Hypothalamus (tissue), 51 donors: Measurements from ENCODE around the gene CDC14A.
A peak's percentile ranks its signal among the peaks of the same experiment; 100 is the strongest.
"Not testable (repeated sequence)": the region's sequence is repeated elsewhere in the genome, so short reads cannot be mapped to it uniquely, and the experiment has no call there.

Experiments used
- DNase-seq, 51 donors: peaks; one replicate each; lab custom pipeline; 2025; lab: John Stamatoyannopoulos, UW

CDC14A gene

GRCh38 chr1:100395913-100396312 lies 43.6 kb downstream of the CDC14A start:
- no peak for DNase-seq

GRCh38 chr1:100396651-100397050 lies 44.3 kb downstream of the CDC14A start:
- DNase-seq: no peak

DNA sequence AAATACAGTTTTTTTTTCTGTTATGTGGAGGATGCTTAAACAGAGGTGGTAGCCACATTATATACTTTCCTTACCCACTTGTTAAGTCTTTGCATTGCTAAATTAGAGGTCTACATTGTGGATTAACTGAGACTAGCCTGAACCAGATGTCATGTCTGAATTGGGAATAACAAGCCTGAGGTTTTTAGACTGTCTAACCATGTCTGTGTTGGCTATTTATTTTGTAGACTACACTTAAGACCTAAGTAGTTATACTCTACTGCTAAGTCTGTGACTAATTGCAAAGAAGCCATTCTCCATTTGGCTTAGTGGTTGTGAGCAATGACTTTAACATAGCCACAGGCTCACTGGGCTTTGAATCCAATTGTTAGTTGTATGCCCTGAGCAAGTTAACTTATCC lies 45.4 kb downstream of the CDC14A start:
- DNase-seq: no peak

GRCh38 chr1:100398648-100399047 lies 46.3 kb downstream of the CDC14A start:
- DNase-seq: no peak

DNA sequence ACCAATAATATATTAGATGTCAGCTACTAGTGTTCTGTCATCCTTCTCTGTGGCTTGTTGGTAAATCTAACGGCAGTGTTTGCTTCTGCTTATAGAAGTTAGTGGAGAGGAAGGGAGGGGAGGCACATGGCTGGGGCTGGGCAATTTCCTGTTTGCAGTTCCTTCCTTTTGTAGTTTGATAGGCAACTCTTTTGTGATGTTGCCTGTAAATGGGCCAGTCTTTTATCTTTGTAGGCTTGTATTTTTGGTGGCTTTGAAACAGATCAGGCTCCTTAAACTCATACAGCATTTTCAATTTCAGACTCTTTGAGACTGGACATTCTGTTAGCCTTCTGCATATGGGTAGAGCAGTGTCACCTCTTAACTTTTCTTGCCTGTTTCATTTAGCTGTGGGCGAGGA lies 48.1 kb downstream of the CDC14A start:
- DNase-seq: peak in 16 of 51 donors; percentile 0 to 22 (median 2)

DNA sequence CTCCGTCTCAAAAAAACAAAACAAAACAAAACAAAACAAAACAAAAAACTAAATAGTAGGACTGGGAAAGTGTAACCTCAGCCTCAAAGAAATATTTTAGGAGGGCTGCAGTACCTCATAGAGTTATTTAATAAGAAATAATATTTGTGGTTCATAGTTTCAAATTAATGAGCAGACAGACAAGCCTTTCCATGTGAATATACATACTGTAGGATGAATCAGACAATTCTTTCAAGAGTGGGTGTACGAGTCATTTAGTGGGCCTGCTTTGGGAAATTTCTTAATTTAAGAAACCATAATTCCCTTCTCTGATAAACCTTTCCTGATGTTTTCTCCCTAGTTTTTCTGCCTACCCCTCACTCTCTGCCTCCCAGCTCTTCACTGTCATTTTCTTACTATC lies 52.5 kb downstream of the CDC14A start:
- DNase-seq: no peak

- not testable (repeated sequence) for DNase-seq
These were observed 53.6 kb downstream of the CDC14A start for GRCh38 chr1:100405902-100406301.

DNA sequence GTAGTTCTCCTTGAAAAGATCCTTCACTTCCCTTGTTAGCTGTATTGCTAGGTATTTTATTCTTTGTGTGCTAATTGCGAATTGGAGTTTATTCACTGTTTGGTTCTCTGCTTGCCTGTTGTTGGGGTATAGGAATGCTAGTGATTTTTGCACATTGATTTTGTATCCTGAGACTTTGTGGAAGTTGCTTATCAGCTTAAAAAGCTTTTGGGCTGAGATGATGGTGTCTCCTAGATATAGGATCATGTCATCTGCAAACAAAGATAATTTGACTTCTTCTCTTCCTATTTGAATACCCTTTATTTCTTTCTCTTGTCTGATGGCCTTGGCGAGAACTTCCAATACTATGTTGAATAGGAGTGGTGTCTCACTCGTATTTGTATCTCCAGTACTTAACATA lies 55.1 kb downstream of the CDC14A start:
- DNase-seq: not testable (repeated sequence)

GRCh38 chr1:100411019-100411418 lies 58.7 kb downstream of the CDC14A start:
- no peak for DNase-seq

- DNase-seq: no peak
These were observed 59.3 kb downstream of the CDC14A start for GRCh38 chr1:100411574-100411973.

DNA sequence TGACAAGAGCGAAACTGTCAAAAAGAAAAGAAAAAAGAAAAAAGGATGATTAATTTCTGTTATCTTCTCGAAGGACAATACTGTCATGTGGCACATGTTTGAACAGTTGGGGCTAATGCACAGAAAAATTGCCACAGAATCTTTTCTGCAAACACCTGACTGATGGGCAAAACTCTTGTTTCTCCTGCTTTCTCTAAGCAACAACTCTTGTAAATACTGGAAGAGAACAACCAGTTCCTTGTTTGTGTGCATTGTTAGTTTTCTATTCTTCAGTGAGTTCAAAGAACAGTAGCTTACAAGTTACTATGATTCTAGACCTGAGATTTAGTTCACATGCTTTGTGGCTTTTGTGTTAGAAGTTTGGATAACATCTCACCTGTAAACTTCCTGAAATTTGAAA lies 60.7 kb downstream of the CDC14A start:
- DNase-seq: no peak

DNA sequence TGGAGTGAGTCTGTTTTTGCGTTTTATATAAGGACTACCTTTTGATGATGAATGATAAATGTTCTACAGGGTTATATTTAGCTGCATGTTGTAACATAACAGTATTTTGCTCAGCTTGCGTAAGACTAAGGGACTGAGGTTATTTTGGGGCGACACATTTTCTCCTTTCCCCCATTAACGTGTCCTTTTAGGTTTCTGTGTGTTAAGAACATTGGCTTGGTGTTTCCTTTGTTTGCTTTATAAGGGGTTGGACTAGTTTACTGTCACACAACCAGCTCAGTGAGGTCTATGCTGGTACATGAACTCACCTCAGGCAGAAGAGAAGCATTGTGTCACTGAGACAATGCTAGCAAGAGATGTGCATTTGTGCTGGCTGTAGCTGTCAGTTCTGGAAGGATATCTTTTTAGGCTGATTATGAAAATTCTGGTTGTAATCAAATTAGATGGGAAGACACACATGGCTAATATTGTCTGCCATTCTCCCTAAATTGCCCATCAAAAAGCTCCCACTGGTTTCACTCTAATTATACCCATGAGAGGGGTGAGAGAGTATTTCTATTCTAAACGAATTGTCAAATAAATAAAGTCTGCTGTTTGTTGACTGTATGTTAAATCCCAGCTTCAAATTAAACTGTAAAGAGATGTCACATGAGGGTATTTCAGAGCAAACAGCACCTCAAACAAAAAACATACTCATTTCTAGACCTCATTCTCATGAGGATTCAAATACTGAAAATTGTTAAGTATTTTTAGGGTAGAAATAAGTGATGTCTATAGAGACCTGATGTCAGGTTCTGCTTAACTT lies 62.6 kb downstream of the CDC14A start:
- no peak for DNase-seq

- DNase-seq: no peak
These were observed 63.1 kb downstream of the CDC14A start for GRCh38 chr1:100415498-100415778.

GRCh38 chr1:100419072-100419471 lies 66.8 kb downstream of the CDC14A start:
- DNase-seq: no peak

DNA sequence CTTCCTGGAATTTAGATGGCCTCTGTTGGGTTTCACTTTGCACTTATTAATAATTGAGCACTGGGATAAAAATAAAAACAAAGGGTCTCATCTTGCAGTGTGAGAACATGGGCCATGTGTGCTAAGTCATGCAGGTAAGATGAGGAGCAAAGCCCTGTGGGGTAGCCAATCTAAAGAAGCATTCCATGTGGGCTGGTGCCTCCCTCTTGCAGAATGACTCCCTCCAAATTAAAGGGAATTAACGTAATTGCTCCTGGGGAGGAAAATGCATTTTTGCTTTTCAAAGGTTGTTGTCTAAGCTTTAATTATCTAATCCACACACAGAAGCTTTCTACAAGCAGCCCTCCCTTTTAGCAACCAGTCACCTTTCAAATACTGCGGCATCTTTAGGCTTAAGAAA lies 69.8 kb downstream of the CDC14A start:
- no peak for DNase-seq

DNA sequence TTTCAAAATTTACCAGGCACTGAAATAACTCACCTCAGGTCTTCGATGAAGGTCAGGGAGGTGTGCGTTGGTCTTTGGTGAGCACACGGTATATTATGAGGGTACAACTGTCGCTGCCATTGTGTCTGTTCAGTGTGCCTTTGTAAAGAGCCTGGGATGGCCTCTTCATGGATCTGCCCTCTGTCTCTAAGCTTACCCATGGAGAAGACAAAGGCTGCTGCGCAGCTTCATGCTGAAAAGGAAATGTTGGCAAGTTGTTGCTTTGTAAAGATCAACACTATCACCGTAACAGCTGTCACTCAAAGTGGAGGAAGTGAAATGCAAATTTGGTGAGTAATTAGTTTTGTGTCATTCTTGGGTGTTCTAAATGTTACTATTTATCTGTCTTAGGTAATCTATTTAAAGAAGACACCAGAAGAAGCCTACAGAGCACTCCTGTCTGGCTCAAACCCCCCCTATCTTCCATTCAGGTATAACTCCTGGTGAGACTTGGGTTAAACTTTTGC lies 71.6 kb downstream of the CDC14A start:
- no peak for DNase-seq

GRCh38 chr1:100428160-100428559 lies 75.9 kb downstream of the CDC14A start:
- no peak for DNase-seq

DNA sequence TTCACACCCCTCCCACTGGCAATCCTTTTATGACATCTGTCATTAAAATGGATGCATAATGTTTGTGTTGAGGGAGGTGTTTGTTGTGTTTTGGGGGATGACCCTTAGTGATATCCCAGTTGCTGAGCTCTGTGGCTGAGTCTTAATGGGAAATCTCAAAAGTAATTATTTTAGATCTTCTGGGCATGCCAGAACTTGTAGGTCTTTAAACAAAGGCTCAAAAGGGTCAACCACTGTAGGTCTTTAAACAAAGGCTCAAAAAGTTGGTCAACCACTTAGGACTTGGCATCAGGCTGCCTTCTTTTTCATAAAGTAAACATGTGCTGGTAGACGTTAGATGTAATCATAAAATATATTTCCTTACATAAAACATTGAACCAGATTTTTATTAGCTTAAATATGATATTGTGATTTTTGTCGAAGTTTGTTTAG lies 78.0 kb downstream of the CDC14A start:
- no peak for DNase-seq

DNA sequence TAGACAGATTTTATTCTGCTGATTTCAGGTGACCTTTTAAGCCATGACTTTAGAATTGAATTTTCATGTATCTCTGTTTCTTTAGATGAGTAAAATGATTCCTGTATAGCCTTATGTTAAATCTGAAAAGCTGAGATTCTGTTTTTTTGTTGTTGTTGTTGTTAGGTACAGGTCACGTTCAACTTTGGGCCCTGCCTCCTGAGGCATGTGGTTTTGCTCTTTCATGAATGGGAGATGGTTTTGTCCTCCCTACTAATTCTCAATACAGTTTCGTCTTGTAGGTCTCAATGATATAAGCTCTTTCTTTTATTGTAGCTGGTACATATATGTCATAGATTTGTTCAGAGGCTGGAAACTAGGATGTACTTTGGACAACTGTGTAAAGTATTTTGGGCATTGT lies 79.6 kb downstream of the CDC14A start:
- no peak for DNase-seq

DNA sequence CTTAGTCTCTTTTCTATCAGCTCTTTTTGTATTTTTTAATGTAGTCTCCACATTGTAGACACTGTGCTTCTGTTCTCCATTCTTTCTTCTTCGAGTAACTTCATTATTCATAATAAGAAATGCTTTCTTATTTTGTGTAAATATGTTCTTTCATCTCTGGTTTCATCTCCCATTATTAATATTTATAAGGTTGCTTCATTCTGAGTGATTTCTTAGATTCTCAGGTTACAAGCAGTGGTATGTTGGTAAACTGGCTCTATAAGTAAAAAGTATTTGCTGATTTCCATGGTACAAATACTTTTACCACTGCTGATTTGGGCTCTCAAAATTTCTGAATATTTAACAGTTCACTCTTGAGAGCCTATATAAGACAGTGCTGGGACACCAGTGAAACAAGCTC lies 81.3 kb downstream of the CDC14A start:
- DNase-seq: no peak

- DNase-seq: no peak
These were observed 82.5 kb downstream of the CDC14A start for GRCh38 chr1:100434831-100435230.

GRCh38 chr1:100438375-100438774 lies 86.1 kb downstream of the CDC14A start:
- no peak for DNase-seq

DNA sequence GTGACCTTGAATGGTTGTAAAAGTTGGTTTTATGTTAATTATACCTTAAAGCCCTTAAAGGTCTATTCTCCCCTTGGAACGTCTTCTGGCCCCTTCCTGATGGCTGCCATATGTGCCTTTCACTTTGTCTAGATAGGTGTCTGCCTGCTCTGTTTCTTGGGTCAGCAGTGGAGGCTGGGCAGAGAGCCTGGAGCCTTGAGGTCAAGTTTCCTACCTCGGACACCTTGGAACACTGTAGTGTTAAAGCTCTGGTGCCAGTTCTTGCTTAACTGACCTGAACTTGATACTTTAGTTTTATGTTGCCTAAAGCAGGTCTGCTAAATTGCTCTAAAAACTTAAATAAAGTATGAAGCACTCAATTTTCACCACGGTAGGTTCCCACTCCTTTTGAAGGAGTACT lies 86.5 kb downstream of the CDC14A start:
- no peak for DNase-seq
